GM12878 (cell line): ENCODE data around the gene SPINK4. TPM values are rescaled to one million over a fixed set of nuclear protein-coding genes. Genes with fewer than 3 reads are reported as not detected.

Source experiments
- ATAC-seq: fragments of 200-7000 bp; cut with Tn5 transposase; 3 replicates; pipeline ENCODE4 v1.9.1; 2020; ENCODE audit warnings: mild to moderate bottlenecking, moderate library complexity
- BruUV-seq: library from RNA; stranded (reverse); fragments of 400-500 nt; replicated peaks from 2 replicates; lab custom pipeline; 2021; lab: Mats Ljungman, UMichigan
- CTCF ChIA-PET: fragments of 300-600 bp; sonication (Branson Sonifier 250); formaldehyde crosslinking; extraction: SDS; loops from one replicate; lab custom pipeline; 2021; ENCODE audit warnings: inconsistent platforms; lab: Yijun Ruan, JAX
- POLR2A ChIA-PET: fragments of 350-600 bp; formaldehyde crosslinking; extraction: SDS; loops from one replicate; lab custom pipeline; 2021; ENCODE audit warnings: inconsistent platforms; lab: Charles Lee
- RAD21 ChIA-PET: fragments of 300-600 bp; sonication (Branson Sonifier 250); formaldehyde crosslinking; loops from one replicate; lab custom pipeline; 2023; ENCODE audit warnings: antibody characterized with exemption; ENCODE audit not compliant: unreplicated experiment; lab: Charles Lee
- SMC1A ChIA-PET: fragments of 300-600 bp; sonication (Branson Sonifier 250); formaldehyde crosslinking; loops from one replicate; lab custom pipeline; 2023; ENCODE audit not compliant: unreplicated experiment, uncharacterized antibody; lab: Charles Lee
- DNase-seq: peaks from one replicate; pipeline ENCODE4 v3.0.0-alpha.2; 2011; ENCODE audit warnings: low read depth, low spot score
- FAIRE-seq: peaks from 3 replicates; lab custom pipeline; 2011; peaks lifted over from hg19 to GRCh38; lab: Jason Lieb, UNC
- H2AFZ ChIP-seq: 2 replicates; pipeline ENCODE4 v1.6.0; 2011; ENCODE audit warnings: low read depth, low read length, control low read depth; ENCODE audit not compliant: control insufficient read depth
- H3K27ac ChIP-seq: 2 replicates; pipeline ENCODE4 v1.5.1; 2011; ENCODE audit warnings: control low read depth; ENCODE audit not compliant: control insufficient read depth, insufficient read depth
- H3K27me3 ChIP-seq, 2 experiments: replicated peaks in 1 of 2; 2 replicates each; pipeline versions ENCODE4 v1.6.0 to v1.6.1; 2011; ENCODE audit warnings: low read length in 1 of 2; ENCODE audit not compliant: control insufficient read depth in 2 of 2, insufficient read depth in 2 of 2
- H3K36me3 ChIP-seq, 2 experiments: 2 replicates each; pipeline ENCODE4 v1.5.1; 2011; ENCODE audit warnings: low read length in 1 of 2; ENCODE audit not compliant: control insufficient read depth in 2 of 2, insufficient read depth in 2 of 2
- H3K4me1 ChIP-seq: 2 replicates; pipeline ENCODE4 v1.6.1; 2011; ENCODE audit warnings: mild to moderate bottlenecking, low read length, moderate library complexity, mixed read lengths; ENCODE audit not compliant: control insufficient read depth, insufficient read depth
- H3K4me2 ChIP-seq: 2 replicates; pipeline ENCODE4 v1.6.0; 2011; ENCODE audit warnings: control low read depth; ENCODE audit not compliant: control insufficient read depth, insufficient read depth
- H3K4me3 ChIP-seq: fragments of 200-600 bp; sonication (generic); 2 replicates; pipeline ENCODE4 v1.5.1; 2016
- H3K79me2 ChIP-seq: 2 replicates; pipeline ENCODE4 v1.6.0; 2011; ENCODE audit warnings: low read length; ENCODE audit not compliant: control insufficient read depth, insufficient read depth
- H3K9ac ChIP-seq: 2 replicates; pipeline ENCODE4 v1.8.0; 2011; ENCODE audit warnings: low read length, control low read depth, mixed read lengths; ENCODE audit not compliant: control insufficient read depth, insufficient read depth
- H3K9me3 ChIP-seq: replicated peaks from 3 replicates; pipeline ENCODE4 v1.5.1; 2011; ENCODE audit warnings: mild to moderate bottlenecking, low read length; ENCODE audit not compliant: control insufficient read depth, insufficient read depth
- H4K20me1 ChIP-seq: 2 replicates; pipeline ENCODE4 v1.6.0; 2011; ENCODE audit not compliant: control insufficient read depth, insufficient read depth
- CTCF ChIP-seq, 3 experiments: IDR thresholded peaks in 2 of 3; conservative IDR thresholded peaks in 1 of 3; 2 replicates each; pipeline ENCODE4 v1.5.1; 2011; ENCODE audit warnings: low read depth in 3 of 3, low read length in 3 of 3, mild to moderate bottlenecking in 3 of 3, control low read depth in 2 of 3, moderate library complexity in 2 of 3, inconsistent platforms in 1 of 3, mixed read lengths in 1 of 3; ENCODE audit not compliant: control insufficient read depth in 2 of 3, insufficient read depth in 1 of 3; ENCODE audit errors: extremely low read depth in 1 of 3
- ETV6 ChIP-seq, 2 experiments: fragments of 450-650 bp in 1 of 2; IDR thresholded peaks in 1 of 2; conservative IDR thresholded peaks in 1 of 2; 2 replicates each; pipeline ENCODE4 v1.6.1; 2014; ENCODE audit warnings: antibody characterized with exemption in 1 of 2, borderline replicate concordance in 1 of 2, low read depth in 1 of 2, mild to moderate bottlenecking in 1 of 2, moderate library complexity in 1 of 2
- IRF3 ChIP-seq: fragments of 450-650 bp; IDR thresholded peaks from 2 replicates; pipeline ENCODE4 v1.6.1; 2014; ENCODE audit warnings: mild to moderate bottlenecking
- PML ChIP-seq: IDR thresholded peaks from 2 replicates; pipeline ENCODE4 v1.6.1; 2012; ENCODE audit warnings: low read length, inconsistent platforms
- POLR2AphosphoS5 ChIP-seq: IDR thresholded peaks from 2 replicates; pipeline ENCODE4 v1.6.1; 2011; ENCODE audit warnings: mild to moderate bottlenecking, low read length, inconsistent platforms
- RUNX3 ChIP-seq: IDR thresholded peaks from 2 replicates; pipeline ENCODE4 v1.6.1; 2012; ENCODE audit warnings: low read length, inconsistent platforms
- TARDBP ChIP-seq: IDR thresholded peaks from 2 replicates; pipeline ENCODE4 v1.6.1; 2016; ENCODE audit warnings: borderline replicate concordance
- TCF7 ChIP-seq: IDR thresholded peaks from 2 replicates; pipeline ENCODE4 v1.6.1; 2014; ENCODE audit warnings: antibody characterized with exemption, borderline replicate concordance
- USF2 ChIP-seq: IDR thresholded peaks from 2 replicates; pipeline ENCODE4 v1.6.1; 2011; ENCODE audit warnings: low read depth, low read length, improper control_type of control experiment, borderline replicate concordance
- ZBTB4 ChIP-seq: fragments of 450-650 bp; formaldehyde crosslinking; IDR thresholded peaks from 2 replicates; pipeline ENCODE4 v1.4.0; 2022; ENCODE audit warnings: mild to moderate bottlenecking, moderate library complexity
- WGBS: methylation state at CpG from one replicate; pipeline ENCODE4 v1.1.6; 2016; ENCODE audit warnings: low lambda C conversion rate; ENCODE audit not compliant: insufficient replicate concordance, insufficient coverage; ENCODE audit errors: missing lambda C conversion rate; 5-methylcytosine and 5-hydroxymethylcytosine counted together
- in situ Hi-C: fragments of 300-500 bp; cut with MboI; formaldehyde crosslinking; loops from 9 replicates; pipeline ENCODE4 v1.14.3; 2018; ENCODE audit warnings: mixed read lengths
- intact Hi-C: fragments of 100-400 bp; cut with micrococcal nuclease; formaldehyde crosslinking; loops from one replicate; pipeline ENCODE4 v1.14.2; 2022; ENCODE audit not compliant: unreplicated experiment
- polyA plus RNA-seq, 11 experiments: library from polyadenylated mRNA; depleted of rRNA in 4 of 11; unstranded in 6 of 11; stranded (reverse) in 5 of 11; fragments of >200 nt; fragmentation: Nextera tagmentation in 4 of 11; fragmentation: Illumina TruSeq in 1 of 11; extraction: Ambion mirVana in 4 of 11; extraction: Trizol in 1 of 11; gene quantifications; 1 replicate in 1 of 11; 2 replicates in 10 of 11; pipeline versions ENCODE4 v1.2.1 to v1.2.3, GENCODE V29; 2011 to 2016; ENCODE audit warnings: inconsistent platforms in 2 of 11, missing spikeins in 2 of 11, low read depth in 1 of 11
- total RNA-seq, 4 experiments: library from RNA; depleted of rRNA in 3 of 4; stranded (reverse); fragments of >200 nt in 3 of 4; fragmentation: Illumina TruSeq in 1 of 4; extraction: Trizol in 1 of 4; gene quantifications; 2 replicates each; pipeline versions ENCODE4 v1.2.1 to v1.2.3, GENCODE V29; 2013 to 2021
- TF ChIP-seq, protein P1 (sequence below): fragments of 450-650 bp; IDR thresholded peaks from 2 replicates; pipeline ENCODE4 v1.6.1; 2016; ENCODE audit warnings: mild to moderate bottlenecking
- TF ChIP-seq, protein P2 (sequence below): fragments of 450-650 bp; IDR thresholded peaks from 2 replicates; pipeline ENCODE4 v1.6.1; 2017; ENCODE audit warnings: borderline replicate concordance

The SPINK4 gene
- total and polyA plus RNA-seq, 10 of the 15 experiments (the other 5 are each of a cell fraction or from before 2014, with no cell fraction given), result not detected

DNA sequence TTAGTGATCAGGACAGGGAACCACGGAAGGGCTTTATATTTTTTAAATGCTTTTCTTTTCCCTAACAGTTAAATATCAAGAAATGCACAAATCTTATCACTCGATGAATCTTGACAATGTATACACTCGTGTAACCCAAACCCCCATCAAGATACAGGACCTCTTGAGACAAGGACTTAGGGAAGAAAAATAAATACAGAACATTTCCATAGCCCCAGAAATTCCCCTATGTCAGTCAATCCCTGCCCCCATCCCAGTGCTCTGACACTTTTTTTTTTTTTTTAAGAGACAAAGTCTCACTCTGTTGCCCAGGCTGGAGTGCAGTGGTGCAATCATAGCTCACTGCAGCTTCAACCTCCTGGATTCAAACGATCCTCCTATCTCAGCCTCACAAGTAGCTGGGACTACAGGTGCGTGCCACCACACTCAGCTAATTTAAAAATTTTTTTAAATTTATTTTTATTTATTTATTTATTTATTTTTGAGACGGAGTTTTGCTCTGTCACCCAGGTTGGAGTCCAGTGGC lies 2.7 kb downstream of the SPINK4 start:
- no peak overlapping the region for H3K9ac ChIP-seq
- H2AFZ ChIP-seq, result no peak overlapping the region
- H3K4me1 ChIP-seq, result no peaks in the 10 kb centered on the region
- SMC1A ChIA-PET, result interaction anchor here (0.6 to 1.4 kb wide), 3 partner anchors 16 to 55 kb away, joined by 3 read pairs; no protein-coding TSS in a partner anchor
- WGBS, result 86% methylated on average over 6 of the region's 6 CpGs
- H3K9me3 ChIP-seq, result no peaks in the 10 kb centered on the region
- CTCF ChIA-PET, result interaction anchor here (2.7 kb wide), 1 partner anchor 16 kb away, joined by 10 read pairs; no protein-coding TSS in a partner anchor
- H3K36me3 ChIP-seq, result no peaks in the 10 kb centered on the region
- H3K4me3 ChIP-seq, result no peak overlapping the region
- in situ Hi-C loops (no loop called here), intact Hi-C loops (no loop called here)
- H4K20me1 ChIP-seq, result no peaks in the 10 kb centered on the region
- no peak overlapping the region for H3K4me2 ChIP-seq
- no peak overlapping the region for H3K27ac ChIP-seq
- POLR2A ChIA-PET, result no interaction called here
- RAD21 ChIA-PET, result no interaction called here
- BruUV-seq, result no TSS peak
- H3K79me2 ChIP-seq, result no peaks in the 10 kb centered on the region
- no peak for FAIRE-seq
- no peak for DNase-seq
- ATAC-seq, result no peak
- H3K27me3 ChIP-seq, result no peaks in the 10 kb centered on the region
- no peak for TF ChIP-seq ETV6 (conservative IDR thresholded peaks at IDR 0.05 in 1 of 2, IDR thresholded peaks at IDR 0.05 in 1 of 2; ENCODE audit: borderline replicate concordance in 1 of 2, low read depth in 1 of 2)
- TF ChIP-seq PML, result no peak
- TF ChIP-seq, protein P1, sequence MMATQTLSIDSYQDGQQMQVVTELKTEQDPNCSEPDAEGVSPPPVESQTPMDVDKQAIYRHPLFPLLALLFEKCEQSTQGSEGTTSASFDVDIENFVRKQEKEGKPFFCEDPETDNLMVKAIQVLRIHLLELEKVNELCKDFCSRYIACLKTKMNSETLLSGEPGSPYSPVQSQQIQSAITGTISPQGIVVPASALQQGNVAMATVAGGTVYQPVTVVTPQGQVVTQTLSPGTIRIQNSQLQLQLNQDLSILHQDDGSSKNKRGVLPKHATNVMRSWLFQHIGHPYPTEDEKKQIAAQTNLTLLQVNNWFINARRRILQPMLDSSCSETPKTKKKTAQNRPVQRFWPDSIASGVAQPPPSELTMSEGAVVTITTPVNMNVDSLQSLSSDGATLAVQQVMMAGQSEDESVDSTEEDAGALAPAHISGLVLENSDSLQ, result no peak
- TF ChIP-seq TCF7, result no peak
- no peak for TF ChIP-seq POLR2AphosphoS5
- TF ChIP-seq CTCF (IDR thresholded peaks at IDR 0.05 in 2 of 3, conservative IDR thresholded peaks at IDR 0.05 in 1 of 3; ENCODE audit: control insufficient read depth in 2 of 3, extremely low read depth in 1 of 3, insufficient read depth in 1 of 3, low read depth in 3 of 3, low read length in 3 of 3), result no peak
- TF ChIP-seq, protein P2, sequence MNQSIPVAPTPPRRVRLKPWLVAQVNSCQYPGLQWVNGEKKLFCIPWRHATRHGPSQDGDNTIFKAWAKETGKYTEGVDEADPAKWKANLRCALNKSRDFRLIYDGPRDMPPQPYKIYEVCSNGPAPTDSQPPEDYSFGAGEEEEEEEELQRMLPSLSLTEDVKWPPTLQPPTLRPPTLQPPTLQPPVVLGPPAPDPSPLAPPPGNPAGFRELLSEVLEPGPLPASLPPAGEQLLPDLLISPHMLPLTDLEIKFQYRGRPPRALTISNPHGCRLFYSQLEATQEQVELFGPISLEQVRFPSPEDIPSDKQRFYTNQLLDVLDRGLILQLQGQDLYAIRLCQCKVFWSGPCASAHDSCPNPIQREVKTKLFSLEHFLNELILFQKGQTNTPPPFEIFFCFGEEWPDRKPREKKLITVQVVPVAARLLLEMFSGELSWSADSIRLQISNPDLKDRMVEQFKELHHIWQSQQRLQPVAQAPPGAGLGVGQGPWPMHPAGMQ, result no peak
- no peak for TF ChIP-seq IRF3
- TF ChIP-seq TARDBP, result no peak
- TF ChIP-seq ZBTB4 (CRISPR knock-in tag), result no peak
- no peak for TF ChIP-seq USF2
- no peak for TF ChIP-seq RUNX3
